Keratinocyte (primary cell): ENCODE measurements around the gene DTNB.

Source experiments
- EZH2 ChIP-seq: IDR thresholded peaks from one replicate; pipeline ENCODE4 v1.6.1; 2012; ENCODE audit warnings: inconsistent platforms, mild to moderate bottlenecking, low read length, moderate library complexity
- TF ChIP-seq, protein P1 (sequence below), 3 experiments: IDR thresholded peaks in 1 of 3; conservative IDR thresholded peaks in 1 of 3; optimal IDR thresholded peaks in 1 of 3; 2 replicates in 2 of 3; 3 replicates in 1 of 3; pipeline versions ENCODE3 to v1.5.1; 2011; ENCODE audit warnings: low read length in 3 of 3, mild to moderate bottlenecking in 3 of 3, moderate library complexity in 2 of 3, control low read depth in 1 of 3, inconsistent platforms in 1 of 3; ENCODE audit not compliant: insufficient read depth in 2 of 3; ENCODE audit errors: extremely low read depth in 1 of 3

DNA sequence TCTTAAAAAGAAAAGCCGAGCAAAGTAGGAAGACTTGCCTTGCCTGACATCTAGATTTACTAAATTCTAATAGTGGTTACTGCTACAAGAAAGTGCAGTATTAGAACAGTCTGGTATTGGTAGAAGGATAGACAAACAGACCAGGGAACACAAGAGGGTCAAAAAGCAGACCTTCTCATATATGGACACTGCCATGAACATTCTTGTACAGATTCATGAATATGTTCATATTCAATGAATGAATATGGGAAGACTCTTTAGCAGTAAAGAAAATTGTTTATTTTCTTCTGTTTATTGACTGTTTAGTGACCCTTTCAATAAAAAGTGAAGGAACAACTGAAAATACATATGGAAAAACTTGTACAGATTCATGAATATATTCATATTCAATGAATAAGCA is 37.6 kb downstream of the DTNB start:
- TF ChIP-seq, protein P1, sequence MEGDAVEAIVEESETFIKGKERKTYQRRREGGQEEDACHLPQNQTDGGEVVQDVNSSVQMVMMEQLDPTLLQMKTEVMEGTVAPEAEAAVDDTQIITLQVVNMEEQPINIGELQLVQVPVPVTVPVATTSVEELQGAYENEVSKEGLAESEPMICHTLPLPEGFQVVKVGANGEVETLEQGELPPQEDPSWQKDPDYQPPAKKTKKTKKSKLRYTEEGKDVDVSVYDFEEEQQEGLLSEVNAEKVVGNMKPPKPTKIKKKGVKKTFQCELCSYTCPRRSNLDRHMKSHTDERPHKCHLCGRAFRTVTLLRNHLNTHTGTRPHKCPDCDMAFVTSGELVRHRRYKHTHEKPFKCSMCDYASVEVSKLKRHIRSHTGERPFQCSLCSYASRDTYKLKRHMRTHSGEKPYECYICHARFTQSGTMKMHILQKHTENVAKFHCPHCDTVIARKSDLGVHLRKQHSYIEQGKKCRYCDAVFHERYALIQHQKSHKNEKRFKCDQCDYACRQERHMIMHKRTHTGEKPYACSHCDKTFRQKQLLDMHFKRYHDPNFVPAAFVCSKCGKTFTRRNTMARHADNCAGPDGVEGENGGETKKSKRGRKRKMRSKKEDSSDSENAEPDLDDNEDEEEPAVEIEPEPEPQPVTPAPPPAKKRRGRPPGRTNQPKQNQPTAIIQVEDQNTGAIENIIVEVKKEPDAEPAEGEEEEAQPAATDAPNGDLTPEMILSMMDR (optimal IDR thresholded peaks at IDR 0.05 in 1 of 3, IDR thresholded peaks at IDR 0.05 in 1 of 3, conservative IDR thresholded peaks at IDR 0.05 in 1 of 3; ENCODE audit: extremely low read depth in 1 of 3, insufficient read depth in 2 of 3, low read length in 3 of 3) = no peak
- no peak for TF ChIP-seq EZH2
